ENCODE data around the gene MED25. TPM values are rescaled to one million over a fixed set of nuclear protein-coding genes. Genes with fewer than 3 reads are reported as not detected.

Gene MED25
- total RNA-seq, 2 donors from 2014 or later, result 94.8 to 108 TPM

- Mint-ChIP-seq H3K4me1 (peaks cover 9% of the 10 kb centered on the region), H3K36me3 (ENCODE audit: low read depth) (peaks cover 15% of the 10 kb centered on the region), H3K27me3 (no peaks in the 10 kb centered on the region), H3K27ac (no peak overlapping the region), H3K4me3 (no peak overlapping the region)
- no peak for ATAC-seq
- no peaks in the 10 kb centered on the region for H3K9me3 ChIP-seq (ENCODE audit: control insufficient read depth, low read length, poor library complexity, severe bottlenecking)
- DNase-seq, result no peak
Measured at GRCh38 chr19:49786376-49786820, 31.7 kb upstream of the MED25 start.

GRCh38 chr19:49787746-49788145 lies 30.3 kb upstream of the MED25 start:
- peaks cover 15% of the 10 kb centered on the region for H3K36me3 Mint-ChIP-seq (ENCODE audit: low read depth)
- H3K4me3 Mint-ChIP-seq, result no peak overlapping the region
- ATAC-seq (no peak), DNase-seq (no peak)
- H3K4me1 Mint-ChIP-seq, result peaks cover 9% of the 10 kb centered on the region
- no peaks in the 10 kb centered on the region for H3K9me3 ChIP-seq (ENCODE audit: control insufficient read depth, low read length, poor library complexity, severe bottlenecking)
- no peak overlapping the region for H3K27ac Mint-ChIP-seq
- no peaks in the 10 kb centered on the region for H3K27me3 Mint-ChIP-seq

GRCh38 chr19:49788857-49789256 lies 29.2 kb upstream of the MED25 start:
- Mint-ChIP-seq H3K36me3 (ENCODE audit: low read depth) (peaks cover 13% of the 10 kb centered on the region), H3K4me3 (no peak overlapping the region), H3K4me1 (peaks cover 9% of the 10 kb centered on the region), H3K27me3 (no peaks in the 10 kb centered on the region), H3K27ac (no peak overlapping the region)
- no peaks in the 10 kb centered on the region for H3K9me3 ChIP-seq (ENCODE audit: control insufficient read depth, low read length, poor library complexity, severe bottlenecking)
- no peak for ATAC-seq
- DNase-seq, result no peak

- peaks cover 7% of the 10 kb centered on the region for H3K36me3 Mint-ChIP-seq (ENCODE audit: low read depth)
- no peak overlapping the region for H3K4me3 Mint-ChIP-seq
- no peak for DNase-seq
- H3K27ac Mint-ChIP-seq, result peak overlapping the region; percentile 37
- H3K9me3 ChIP-seq (ENCODE audit: control insufficient read depth, low read length, poor library complexity, severe bottlenecking), result no peaks in the 10 kb centered on the region
- H3K27me3 Mint-ChIP-seq, result no peaks in the 10 kb centered on the region
- peaks cover 9% of the 10 kb centered on the region for H3K4me1 Mint-ChIP-seq
- no peak for ATAC-seq
Measured at GRCh38 chr19:49790866-49791265, 27.2 kb upstream of the MED25 start.

- H3K9me3 ChIP-seq (ENCODE audit: control insufficient read depth, low read length, poor library complexity, severe bottlenecking), result no peaks in the 10 kb centered on the region
- Mint-ChIP-seq H3K4me1 (peaks cover 4% of the 10 kb centered on the region), H3K27ac (no peak overlapping the region), H3K36me3 (ENCODE audit: low read depth) (peaks cover 7% of the 10 kb centered on the region), H3K4me3 (no peak overlapping the region), H3K27me3 (no peaks in the 10 kb centered on the region)
- no peak for ATAC-seq
- no peak for DNase-seq
Measured at GRCh38 chr19:49791776-49792445, 26.2 kb upstream of the MED25 start.

GRCh38 chr19:49792829-49793560 lies 25.1 kb upstream of the MED25 start:
- peaks cover 7% of the 10 kb centered on the region for H3K36me3 Mint-ChIP-seq (ENCODE audit: low read depth)
- no peaks in the 10 kb centered on the region for H3K27me3 Mint-ChIP-seq
- H3K4me3 Mint-ChIP-seq, result no peak overlapping the region
- no peaks in the 10 kb centered on the region for H3K9me3 ChIP-seq (ENCODE audit: control insufficient read depth, low read length, poor library complexity, severe bottlenecking)
- DNase-seq (no peak), ATAC-seq (no peak)
- peaks cover 4% of the 10 kb centered on the region for H3K4me1 Mint-ChIP-seq
- H3K27ac Mint-ChIP-seq, result no peak overlapping the region

GRCh38 chr19:49793561-49793840 lies 24.6 kb upstream of the MED25 start:
- H3K36me3 Mint-ChIP-seq (ENCODE audit: low read depth), result peaks cover 4% of the 10 kb centered on the region

GRCh38 chr19:49795615-49796014 lies 22.5 kb upstream of the MED25 start:
- DNase-seq (no peak), ATAC-seq (no peak)
- no peak overlapping the region for H3K4me3 Mint-ChIP-seq
- no peak overlapping the region for H3K27ac Mint-ChIP-seq
- no peaks in the 10 kb centered on the region for H3K9me3 ChIP-seq (ENCODE audit: control insufficient read depth, low read length, poor library complexity, severe bottlenecking)
- H3K27me3 Mint-ChIP-seq, result no peaks in the 10 kb centered on the region
- peaks cover 4% of the 10 kb centered on the region for H3K36me3 Mint-ChIP-seq (ENCODE audit: low read depth)
- peaks cover 2% of the 10 kb centered on the region for H3K4me1 Mint-ChIP-seq

More at GRCh38 chr19:49793561-49793840, 24.6 kb upstream of the MED25 start:
- ATAC-seq, result no peak
- no peaks in the 10 kb centered on the region for H3K9me3 ChIP-seq (ENCODE audit: control insufficient read depth, low read length, poor library complexity, severe bottlenecking)
- Mint-ChIP-seq H3K27ac (no peak overlapping the region), H3K4me1 (peaks cover 4% of the 10 kb centered on the region), H3K4me3 (no peak overlapping the region), H3K27me3 (no peaks in the 10 kb centered on the region)
- DNase-seq, result no peak

GRCh38 chr19:49798574-49798973 lies 19.5 kb upstream of the MED25 start:
- no peak for DNase-seq
- H3K4me1 Mint-ChIP-seq, result no peaks in the 10 kb centered on the region
- H3K27ac Mint-ChIP-seq, result no peak overlapping the region
- peaks cover under 1% of the 10 kb centered on the region for H3K36me3 Mint-ChIP-seq (ENCODE audit: low read depth)
- H3K27me3 Mint-ChIP-seq, result no peaks in the 10 kb centered on the region
- H3K9me3 ChIP-seq (ENCODE audit: control insufficient read depth, low read length, poor library complexity, severe bottlenecking), result no peaks in the 10 kb centered on the region
- ATAC-seq, result no peak
- no peak overlapping the region for H3K4me3 Mint-ChIP-seq

GRCh38 chr19:49799271-49799797 lies 18.8 kb upstream of the MED25 start:
- H3K4me1 Mint-ChIP-seq, result no peaks in the 10 kb centered on the region
- ATAC-seq, result no peak
- H3K4me3 Mint-ChIP-seq, result no peak overlapping the region
- no peak overlapping the region for H3K27ac Mint-ChIP-seq
- H3K27me3 Mint-ChIP-seq, result no peaks in the 10 kb centered on the region
- H3K9me3 ChIP-seq (ENCODE audit: control insufficient read depth, low read length, poor library complexity, severe bottlenecking), result no peaks in the 10 kb centered on the region
- no peaks in the 10 kb centered on the region for H3K36me3 Mint-ChIP-seq (ENCODE audit: low read depth)
- no peak for DNase-seq

GRCh38 chr19:49799798-49800376 lies 18.2 kb upstream of the MED25 start:
- Mint-ChIP-seq H3K36me3 (ENCODE audit: low read depth) (no peaks in the 10 kb centered on the region), H3K4me1 (no peaks in the 10 kb centered on the region), H3K27me3 (no peaks in the 10 kb centered on the region), H3K4me3 (no peak overlapping the region), H3K27ac (no peak overlapping the region)
- DNase-seq (no peak), ATAC-seq (peak; percentile 30)
- no peaks in the 10 kb centered on the region for H3K9me3 ChIP-seq (ENCODE audit: control insufficient read depth, low read length, poor library complexity, severe bottlenecking)

- Mint-ChIP-seq H3K4me1 (no peaks in the 10 kb centered on the region), H3K27ac (no peak overlapping the region), H3K4me3 (no peak overlapping the region), H3K27me3 (no peaks in the 10 kb centered on the region), H3K36me3 (ENCODE audit: low read depth) (no peaks in the 10 kb centered on the region)
- H3K9me3 ChIP-seq (ENCODE audit: control insufficient read depth, low read length, poor library complexity, severe bottlenecking), result no peaks in the 10 kb centered on the region
- ATAC-seq (no peak), DNase-seq (no peak)
Measured at GRCh38 chr19:49800771-49801170, 17.3 kb upstream of the MED25 start.

- H3K9me3 ChIP-seq (ENCODE audit: control insufficient read depth, low read length, poor library complexity, severe bottlenecking), result no peaks in the 10 kb centered on the region
- no peaks in the 10 kb centered on the region for H3K27me3 Mint-ChIP-seq
- no peak overlapping the region for H3K27ac Mint-ChIP-seq
- ATAC-seq (no peak), DNase-seq (no peak)
- H3K4me1 Mint-ChIP-seq, result peaks cover 3% of the 10 kb centered on the region
- no peak overlapping the region for H3K4me3 Mint-ChIP-seq
- peaks cover 3% of the 10 kb centered on the region for H3K36me3 Mint-ChIP-seq (ENCODE audit: low read depth)
Measured at GRCh38 chr19:49801401-49801888, 16.6 kb upstream of the MED25 start.
